K562 (cell line): Measurements from ENCODE around the gene ATP9A. TPM values are rescaled to one million over a fixed set of nuclear protein-coding genes. Genes with fewer than 3 reads are reported as not detected.

Experiments used
- ATAC-seq: fragments of 200-7000 bp; cut with Tn5 transposase; 3 replicates; pipeline ENCODE4 v1.9.1; 2020; ENCODE audit warnings: moderate library complexity
- BruUV-seq: library from RNA; stranded (reverse); fragments of 400-500 nt; replicated peaks from 2 replicates; lab custom pipeline; 2021; lab: Mats Ljungman, UMichigan
- CTCF ChIA-PET: fragments of 300-600 bp; formaldehyde crosslinking; extraction: SDS; loops from one replicate; lab custom pipeline; 2021; ENCODE audit warnings: low intra/inter-chr PET ratio; lab: Yijun Ruan, JAX
- POLR2A ChIA-PET: fragments of 300-600, 350-650 bp; sonication (Branson Sonifier 250); formaldehyde crosslinking; extraction: SDS; loops from one replicate; lab custom pipeline; 2021; ENCODE audit warnings: antibody characterized with exemption, inconsistent platforms; lab: Yijun Ruan, JAX
- DNase-seq, 4 experiments: peaks; one replicate each; pipeline versions ENCODE4 v3.0.0 to v3.0.0-alpha.2; 2011 to 2018; ENCODE audit warnings: low spot score in 3 of 4, mixed read lengths in 3 of 4; ENCODE audit errors: extremely low read depth in 1 of 4
- FAIRE-seq: peaks from 2 replicates; lab custom pipeline; 2011; peaks lifted over from hg19 to GRCh38; lab: Jason Lieb, UNC
- H2AFZ ChIP-seq: 2 replicates; pipeline ENCODE4 v1.6.0; 2011; ENCODE audit warnings: low read depth, low read length, control low read depth, inconsistent platforms
- H3K27ac ChIP-seq: fragments of 200-600 bp; 3 replicates; pipeline ENCODE4 v1.8.0; 2011; ENCODE audit warnings: low read depth, mild to moderate bottlenecking, control low read depth, inconsistent platforms, low read length, moderate library complexity, mixed read lengths; ENCODE audit errors: extremely low read depth
- H3K27me3 ChIP-seq, 2 experiments: fragments of 300-600 bp in 1 of 2; 2 replicates in 1 of 2; 3 replicates in 1 of 2; pipeline versions ENCODE4 v1.6.0 to v1.8.0; 2011; ENCODE audit warnings: inconsistent platforms in 2 of 2, low read length in 2 of 2, mild to moderate bottlenecking in 1 of 2, mixed read lengths in 1 of 2, moderate library complexity in 1 of 2; ENCODE audit not compliant: control insufficient read depth in 2 of 2, insufficient read depth in 2 of 2
- H3K36me3 ChIP-seq: fragments of 300-600 bp; 3 replicates; pipeline ENCODE4 v1.8.0; 2011; ENCODE audit warnings: mild to moderate bottlenecking, low read length, inconsistent platforms; ENCODE audit not compliant: control insufficient read depth, insufficient read depth
- H3K4me1 ChIP-seq, 2 experiments: fragments of 200-600 bp in 1 of 2; replicated peaks in 1 of 2; 2 replicates in 1 of 2; 3 replicates in 1 of 2; pipeline versions ENCODE4 v1.5.1 to v1.8.0; 2011; ENCODE audit warnings: inconsistent platforms in 2 of 2, low read length in 2 of 2, mild to moderate bottlenecking in 1 of 2, mixed read lengths in 1 of 2, moderate library complexity in 1 of 2; ENCODE audit not compliant: control insufficient read depth in 2 of 2, insufficient read depth in 2 of 2
- H3K4me2 ChIP-seq: 2 replicates; pipeline ENCODE4 v1.6.1; 2011; ENCODE audit warnings: low read length, control low read depth, inconsistent platforms, mixed read lengths; ENCODE audit not compliant: insufficient read depth
- H3K4me3 ChIP-seq: fragments of 200-600 bp; sonication (generic), shearing (Covaris generic); 2 replicates; pipeline ENCODE4 v1.5.1; 2016; ENCODE audit warnings: control low read depth, inconsistent platforms
- H3K79me2 ChIP-seq: fragments of 200-600 bp; 3 replicates; pipeline ENCODE4 v1.8.0; 2011; ENCODE audit warnings: low read length, inconsistent platforms; ENCODE audit not compliant: control insufficient read depth, insufficient read depth
- H3K9ac ChIP-seq, 2 experiments: 2 replicates each; pipeline versions ENCODE4 v1.6.0 to v1.6.1; 2011; ENCODE audit warnings: low read depth in 2 of 2, low read length in 2 of 2, control low read depth in 1 of 2, inconsistent platforms in 1 of 2, mild to moderate bottlenecking in 1 of 2, mixed read lengths in 1 of 2; ENCODE audit not compliant: insufficient read depth in 1 of 2
- H3K9me1 ChIP-seq: one replicate; pipeline ENCODE4 v1.6.0; 2011; ENCODE audit warnings: inconsistent platforms, mild to moderate bottlenecking, low read length, moderate library complexity; ENCODE audit not compliant: control insufficient read depth, insufficient read depth
- H3K9me3 ChIP-seq: replicated peaks from 2 replicates; pipeline ENCODE4 v1.5.1; 2011; ENCODE audit warnings: low read depth, low read length, inconsistent platforms; ENCODE audit not compliant: control insufficient read depth, insufficient read depth
- H4K20me1 ChIP-seq: replicated peaks from 2 replicates; pipeline ENCODE4 v1.6.1; 2011; ENCODE audit warnings: low read length, inconsistent platforms, mixed read lengths; ENCODE audit not compliant: control insufficient read depth, insufficient read depth
- CTCF ChIP-seq, 3 experiments: IDR thresholded peaks in 2 of 3; conservative IDR thresholded peaks in 1 of 3; 2 replicates each; pipeline ENCODE4 v1.5.1; 2011 to 2012; ENCODE audit warnings: low read length in 3 of 3, mild to moderate bottlenecking in 3 of 3, control low read depth in 2 of 3, improper control_type of control experiment in 1 of 3, inconsistent platforms in 1 of 3, low read depth in 1 of 3, mixed read lengths in 1 of 3, moderate library complexity in 1 of 3; ENCODE audit not compliant: insufficient read depth in 2 of 3
- FOXK1 ChIP-seq: sonication (generic); formaldehyde crosslinking; IDR thresholded peaks from 2 replicates; pipeline ENCODE4 v1.8.0; 2022; ENCODE audit warnings: missing genetic modification reagents, mild to moderate bottlenecking, borderline replicate concordance
- GMEB1 ChIP-seq: fragments of 250-450 bp; sonication (Bioruptor Pico); IDR thresholded peaks from 2 replicates; pipeline ENCODE4 v1.4.0; 2020; ENCODE audit warnings: mild to moderate bottlenecking
- HNRNPH1 ChIP-seq: fragments of 200-400 bp; formaldehyde crosslinking; optimal IDR thresholded peaks from 2 replicates; pipeline ENCODE3; 2017; ENCODE audit warnings: low read depth, mild to moderate bottlenecking, low read length, moderate library complexity
- HNRNPUL1 ChIP-seq: fragments of 200-400 bp; formaldehyde crosslinking; IDR thresholded peaks from 2 replicates; pipeline ENCODE4 v1.6.1; 2017; ENCODE audit warnings: low read length
- MXI1 ChIP-seq: IDR thresholded peaks from 2 replicates; pipeline ENCODE4 v1.6.1; 2011; ENCODE audit warnings: low read depth, mild to moderate bottlenecking, improper control_type of control experiment, low read length
- NCOA4 ChIP-seq: fragments of 450-650 bp; IDR thresholded peaks from 2 replicates; pipeline ENCODE4 v1.6.1; 2018; ENCODE audit warnings: mild to moderate bottlenecking; ENCODE audit not compliant: partially characterized antibody
- RBFOX2 ChIP-seq: fragments of 200-400 bp; formaldehyde crosslinking; IDR thresholded peaks from 2 replicates; pipeline ENCODE4 v1.6.1; 2017; ENCODE audit warnings: low read depth, mild to moderate bottlenecking, low read length, moderate library complexity
- RERE ChIP-seq: sonication (generic); formaldehyde crosslinking; IDR thresholded peaks from 2 replicates; pipeline ENCODE4 v1.8.0; 2023; ENCODE audit warnings: missing genetic modification reagents, mild to moderate bottlenecking, borderline replicate concordance
- SRSF3 ChIP-seq: fragments of 200-400 bp; formaldehyde crosslinking; IDR thresholded peaks from 2 replicates; pipeline ENCODE4 v1.6.1; 2016; ENCODE audit warnings: mild to moderate bottlenecking, low read length, moderate library complexity; ENCODE audit not compliant: insufficient read depth
- ZNF146 ChIP-seq: IDR thresholded peaks from one replicate; pipeline ENCODE4 v1.6.1; 2018; ENCODE audit warnings: missing compliant biosample characterization; ENCODE audit not compliant: unreplicated experiment
- ZNF740 ChIP-seq, 3 experiments: fragments of 200-800 bp in 1 of 3; sonication (Bioruptor generic) in 1 of 3; sonication (generic) in 1 of 3; formaldehyde crosslinking in 1 of 3; IDR thresholded peaks; 2 replicates each; pipeline versions ENCODE4 v1.6.1 to v1.8.0; 2016 to 2022; ENCODE audit warnings: mild to moderate bottlenecking in 2 of 3, missing compliant biosample characterization in 2 of 3, missing genetic modification characterization in 2 of 3, missing genetic modification reagents in 1 of 3
- WGBS: fragments of 100-300 bp; shearing (Covaris generic); methylation state at CpG from one replicate; pipeline ENCODE4 v1.1.6; 2016; ENCODE audit warnings: low coverage, mixed read lengths; ENCODE audit not compliant: insufficient coverage; ENCODE audit errors: missing lambda C conversion rate; 5-methylcytosine and 5-hydroxymethylcytosine counted together
- in situ Hi-C: fragments of 300-500 bp; cut with MboI; formaldehyde crosslinking; loops from 4 replicates; pipeline ENCODE4 v1.15.0; 2018; ENCODE audit warnings: inconsistent platforms, mixed read lengths
- intact Hi-C: fragments of 100-400 bp; cut with micrococcal nuclease; formaldehyde crosslinking; loops from 2 replicates; pipeline ENCODE4 v1.14.2; 2022
- polyA plus RNA-seq, 8 experiments: library from polyadenylated mRNA; depleted of rRNA in 4 of 8; stranded (reverse) in 5 of 8; unstranded in 3 of 8; fragments of >200 nt; fragmentation: Nextera tagmentation in 2 of 8; fragmentation: Illumina TruSeq in 1 of 8; extraction: Ambion mirVana in 2 of 8; extraction: Trizol in 1 of 8; gene quantifications; 2 replicates each; pipeline versions ENCODE4 v1.2.1 to v1.2.3, GENCODE V29; 2011 to 2014; ENCODE audit warnings: inconsistent platforms in 1 of 8, missing spikeins in 1 of 8
- total RNA-seq, 7 experiments: library from RNA; depleted of rRNA in 6 of 7; stranded (reverse); fragments of >200 nt in 6 of 7; fragmentation: Illumina TruSeq in 2 of 7; extraction: Trizol in 2 of 7; gene quantifications; 2 replicates each; pipeline versions ENCODE4 v1.2.1 to v1.2.3, GENCODE V29; 2011 to 2021; ENCODE audit warnings: low replicate concordance in 1 of 7

Gene ATP9A
- total and polyA plus RNA-seq, 9 of the 15 experiments (the other 6 are each of a cell fraction or from before 2014, with no cell fraction given) = 0.18 to 0.62 (median 0.29) TPM

- in situ Hi-C loops = no loop called here
- Histone ChIP-seq H3K27ac (no peak overlapping the region), H2AFZ (no peak overlapping the region), H3K9me1 (no peaks in the 10 kb centered on the region), H3K36me3 (no peaks in the 10 kb centered on the region), H3K27me3 (peaks cover 9 to 18% of the 10 kb centered on the region in 2 experiments; a peak in 3 of 5 replicates), H3K4me2 (no peak overlapping the region), H3K9ac (no peak overlapping the region), H3K4me1 (no peaks in the 10 kb centered on the region), H3K79me2 (no peaks in the 10 kb centered on the region), H3K4me3 (no peak overlapping the region), H3K9me3 (no peaks in the 10 kb centered on the region), H4K20me1 (no peaks in the 10 kb centered on the region)
- ATAC-seq = no peak
- intact Hi-C loops = no loop called here
- 0% methylated on average over 1 of the region's 1 CpG for WGBS
- ChIA-PET POLR2A (interaction anchor here (1.0 kb wide), 2 partner anchors 16 to 23 kb away, joined by 3 read pairs; no protein-coding TSS in a partner anchor), CTCF (no interaction called here)
- FAIRE-seq = no peak
- no TSS peak for BruUV-seq
- no peak for DNase-seq
- TF ChIP-seq GMEB1 (no peak), SRSF3 (no peak), NCOA4 (no peak), RERE (CRISPR knock-in tag) (no peak), ZNF146 (CRISPR knock-in tag) (no peak), CTCF (IDR thresholded peaks at IDR 0.05 in 2 of 3, conservative IDR thresholded peaks at IDR 0.05 in 1 of 3; ENCODE audit: insufficient read depth in 2 of 3, low read depth in 1 of 3, low read length in 3 of 3) (no peak), ZNF740 (CRISPR knock-in tag; IDR thresholded peaks at IDR 0.05) (no peak), ZNF740 (tag; IDR thresholded peaks at IDR 0.05) (no peak), FOXK1 (CRISPR knock-in tag) (no peak), MXI1 (no peak), HNRNPH1 (no peak), HNRNPUL1 (no peak), RBFOX2 (no peak)
These were observed 7.1 kb upstream of the ATP9A start for GRCh38 chr20:51775241-51775640.
